GM18868 (cell line): ENCODE data around the gene ARHGAP22.
A peak's percentile ranks its signal among the peaks of the same experiment; 100 is the strongest.

ENCODE experiments used
- ATAC-seq: cut with Tn5 transposase; IDR thresholded peaks from one replicate; pipeline ENCODE4 v1.9.1; 2021; ENCODE audit warnings: mild to moderate bottlenecking, moderate library complexity; ENCODE audit not compliant: unreplicated experiment

The ARHGAP22 gene

GRCh38 chr10:48608279-48608681, 3.4 kb upstream of the ARHGAP22 start:
- ATAC-seq: peak; percentile 63

- ATAC-seq: no peak
Measured at GRCh38 chr10:48607356-48608278, 2.7 kb upstream of the ARHGAP22 start.

GRCh38 chr10:48606530-48607355, 1.9 kb upstream of the ARHGAP22 start:
- no peak for ATAC-seq

GRCh38 chr10:48605786-48606529, 1.1 kb upstream of the ARHGAP22 start:
- no peak for ATAC-seq

GRCh38 chr10:48604039-48604990, 558 bp downstream of the ARHGAP22 start:
- no peak for ATAC-seq

- no peak for ATAC-seq
Measured at GRCh38 chr10:48603421-48604038, 1.3 kb downstream of the ARHGAP22 start.

- ATAC-seq: no peak
Measured at GRCh38 chr10:48602401-48603135, 2.3 kb downstream of the ARHGAP22 start.

- ATAC-seq: no peak
Measured at GRCh38 chr10:48601789-48602188, 3.1 kb downstream of the ARHGAP22 start.

- ATAC-seq: no peak
Measured at GRCh38 chr10:48600645-48601505, 4.0 kb downstream of the ARHGAP22 start.

- no peak for ATAC-seq
Measured at GRCh38 chr10:48599830-48600134, 5.1 kb downstream of the ARHGAP22 start.

GRCh38 chr10:48598936-48599829, 5.7 kb downstream of the ARHGAP22 start:
- no peak for ATAC-seq

- ATAC-seq: no peak
Measured at GRCh38 chr10:48598243-48598935, 6.5 kb downstream of the ARHGAP22 start.

- ATAC-seq: no peak
Measured at GRCh38 chr10:48595539-48595932, 9.3 kb downstream of the ARHGAP22 start.

GRCh38 chr10:48594803-48595538, 9.9 kb downstream of the ARHGAP22 start:
- ATAC-seq: no peak

GRCh38 chr10:48594371-48594770, 10.5 kb downstream of the ARHGAP22 start:
- ATAC-seq: no peak

- no peak for ATAC-seq
Measured at GRCh38 chr10:48592346-48592745, 12.5 kb downstream of the ARHGAP22 start.
